HFFc6 (cell line): ENCODE measurements around the gene NAPB. TPM values are rescaled to one million over a fixed set of nuclear protein-coding genes. Genes with fewer than 3 reads are reported as not detected.

ENCODE experiments used
- DNase-seq: peaks from one replicate; pipeline ENCODE4 v3.0.0-alpha.2; 2018
- H3K27ac Mint-ChIP-seq: 2 replicates; pipeline ENCODE4 v1.8.0; 2020; ENCODE audit warnings: mild to moderate bottlenecking, mixed read lengths
- H3K27me3 Mint-ChIP-seq: 2 replicates; pipeline ENCODE4 v1.8.0; 2021; ENCODE audit warnings: mild to moderate bottlenecking, moderate library complexity, mixed read lengths; ENCODE audit not compliant: insufficient read depth
- H3K36me3 Mint-ChIP-seq: 2 replicates; pipeline ENCODE4 v1.8.0; 2021; ENCODE audit warnings: low read depth, mixed read lengths
- H3K4me1 Mint-ChIP-seq: 2 replicates; pipeline ENCODE4 v1.8.0; 2020; ENCODE audit warnings: low read depth, mixed read lengths
- H3K4me3 Mint-ChIP-seq: 2 replicates; pipeline ENCODE4 v1.8.0; 2020; ENCODE audit warnings: mild to moderate bottlenecking, moderate library complexity, mixed read lengths
- H3K9me3 Mint-ChIP-seq: 2 replicates; pipeline ENCODE4 v1.8.0; 2020; ENCODE audit warnings: mild to moderate bottlenecking, mixed read lengths
- total RNA-seq, 6 experiments: library from RNA; stranded (reverse); fragmentation: NEBNext Ultra II Directional; extraction: Animal tissue kit (Norgen Biotek cat#: 25700); gene quantifications; 2 replicates in 1 of 6; 3 replicates in 5 of 6; pipeline ENCODE4 v1.2.3, GENCODE V29; 2021
- TF ChIP-seq, protein P1 (sequence below): fragments of 200-600 bp; sonication (generic); IDR thresholded peaks from 2 replicates; pipeline ENCODE4 v1.5.0; 2021; ENCODE audit warnings: antibody characterized with exemption, mild to moderate bottlenecking

Gene NAPB
- total RNA-seq, 6 experiments from 2014 or later = 4.1 to 5.9 (median 5.0) TPM

DNA sequence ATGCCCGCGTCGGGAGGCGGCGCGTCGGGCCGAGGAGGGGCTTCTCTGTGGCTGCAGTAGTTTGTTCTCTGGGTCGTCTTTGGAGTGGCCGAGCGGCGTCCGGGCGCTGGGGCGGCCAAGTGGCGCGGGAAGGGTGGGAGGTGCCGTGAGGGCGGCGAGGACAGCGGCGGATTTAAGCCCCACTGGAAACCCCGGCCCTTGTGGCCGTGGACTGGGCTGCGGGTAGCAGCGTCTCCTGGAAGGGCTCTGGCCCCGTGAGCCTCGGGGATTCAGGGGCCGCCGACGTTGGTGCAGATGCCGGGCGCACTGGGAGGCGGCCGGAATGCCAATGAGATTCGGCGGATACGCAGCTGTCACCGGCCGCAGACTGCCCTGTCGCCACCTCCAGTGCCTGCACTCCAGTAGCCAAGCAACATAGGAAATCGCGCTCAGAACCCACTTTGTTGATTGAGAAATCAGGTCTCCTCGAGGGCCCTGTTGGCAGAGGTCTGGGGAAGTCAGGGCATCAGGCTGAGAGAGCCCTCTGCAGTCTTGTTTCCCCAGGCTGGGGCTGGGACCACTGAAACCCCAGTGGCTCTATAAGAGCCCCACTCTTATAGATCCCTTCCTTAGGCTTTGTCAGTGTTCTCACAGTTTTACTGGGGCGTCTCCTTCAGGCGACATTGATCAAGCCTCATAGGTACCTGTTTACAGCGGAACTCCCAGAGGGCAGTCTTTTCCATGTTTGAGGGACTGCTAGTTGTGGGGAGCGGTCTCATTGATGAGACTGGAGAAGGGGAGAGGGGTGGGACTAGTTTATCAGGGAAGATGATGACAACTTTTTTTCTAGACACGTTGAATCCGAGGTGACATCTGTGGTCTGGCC, 58.7 kb downstream of the NAPB start:
- Mint-ChIP-seq H3K9me3 (no peaks in the 10 kb centered on the region), H3K4me1 (peaks cover 62% of the 10 kb centered on the region), H3K27ac (peak overlapping the region; percentile 98), H3K36me3 (peaks cover 31% of the 10 kb centered on the region), H3K4me3 (peak overlapping the region; percentile 97), H3K27me3 (peaks cover 13% of the 10 kb centered on the region)
- DNase-seq = peak; percentile 17
- TF ChIP-seq, protein P1, sequence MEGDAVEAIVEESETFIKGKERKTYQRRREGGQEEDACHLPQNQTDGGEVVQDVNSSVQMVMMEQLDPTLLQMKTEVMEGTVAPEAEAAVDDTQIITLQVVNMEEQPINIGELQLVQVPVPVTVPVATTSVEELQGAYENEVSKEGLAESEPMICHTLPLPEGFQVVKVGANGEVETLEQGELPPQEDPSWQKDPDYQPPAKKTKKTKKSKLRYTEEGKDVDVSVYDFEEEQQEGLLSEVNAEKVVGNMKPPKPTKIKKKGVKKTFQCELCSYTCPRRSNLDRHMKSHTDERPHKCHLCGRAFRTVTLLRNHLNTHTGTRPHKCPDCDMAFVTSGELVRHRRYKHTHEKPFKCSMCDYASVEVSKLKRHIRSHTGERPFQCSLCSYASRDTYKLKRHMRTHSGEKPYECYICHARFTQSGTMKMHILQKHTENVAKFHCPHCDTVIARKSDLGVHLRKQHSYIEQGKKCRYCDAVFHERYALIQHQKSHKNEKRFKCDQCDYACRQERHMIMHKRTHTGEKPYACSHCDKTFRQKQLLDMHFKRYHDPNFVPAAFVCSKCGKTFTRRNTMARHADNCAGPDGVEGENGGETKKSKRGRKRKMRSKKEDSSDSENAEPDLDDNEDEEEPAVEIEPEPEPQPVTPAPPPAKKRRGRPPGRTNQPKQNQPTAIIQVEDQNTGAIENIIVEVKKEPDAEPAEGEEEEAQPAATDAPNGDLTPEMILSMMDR = no peak

- peaks cover 58% of the 10 kb centered on the region for H3K4me1 Mint-ChIP-seq
- TF ChIP-seq, protein P1 = peak; percentile 39; the same call in 1 of the 2 replicates
- H3K36me3 Mint-ChIP-seq = peaks cover 29% of the 10 kb centered on the region
- peak; percentile 97 for DNase-seq
- no peaks in the 10 kb centered on the region for H3K9me3 Mint-ChIP-seq
- peaks cover 13% of the 10 kb centered on the region for H3K27me3 Mint-ChIP-seq
- peak within 1 kb of the TSS; percentile 98 for H3K27ac Mint-ChIP-seq
- peak within 1 kb of the TSS; percentile 97 for H3K4me3 Mint-ChIP-seq
Observed at GRCh38 chr20:23361476-23362391, 59.6 kb downstream of the NAPB start, which contains the start of gene GZF1. Gene GZF1 (plus strand): TSS chr20:23362182. CDS start chr20:23364384, 2,202 bp downstream.

DNA sequence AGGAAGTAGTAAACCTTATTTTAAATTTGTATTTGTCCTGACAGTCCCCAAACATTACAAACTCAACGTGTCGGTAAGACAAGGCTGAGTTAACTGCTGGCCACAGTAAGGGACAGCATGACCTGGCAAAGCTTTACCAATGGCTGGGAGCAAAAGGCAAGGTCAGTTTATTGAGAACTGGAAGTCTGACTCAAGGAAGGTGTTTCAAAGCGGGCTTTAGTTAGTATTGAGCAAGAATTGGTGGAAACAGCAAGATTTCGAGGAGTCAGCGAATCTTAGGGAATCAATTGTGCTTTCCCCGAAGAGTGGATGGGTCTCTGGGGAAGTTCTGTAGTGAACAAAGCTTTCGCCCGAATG, 60.2 kb downstream of the NAPB start:
- DNase-seq = no peak
- Mint-ChIP-seq H3K36me3 (peaks cover 23% of the 10 kb centered on the region), H3K27me3 (peaks cover 12% of the 10 kb centered on the region), H3K4me3 (peak overlapping the region; percentile 89), H3K9me3 (no peaks in the 10 kb centered on the region), H3K27ac (peak overlapping the region; percentile 97), H3K4me1 (peaks cover 53% of the 10 kb centered on the region)
- TF ChIP-seq, protein P1 = no peak

GRCh38 chr20:23360531-23360930, 60.8 kb downstream of the NAPB start:
- peaks cover 10% of the 10 kb centered on the region for H3K27me3 Mint-ChIP-seq
- peaks cover 19% of the 10 kb centered on the region for H3K36me3 Mint-ChIP-seq
- H3K9me3 Mint-ChIP-seq = no peaks in the 10 kb centered on the region
- TF ChIP-seq, protein P1 = no peak
- H3K27ac Mint-ChIP-seq = peak overlapping the region; percentile 97
- H3K4me1 Mint-ChIP-seq = peaks cover 49% of the 10 kb centered on the region
- H3K4me3 Mint-ChIP-seq = peak overlapping the region; percentile 89
- DNase-seq = no peak

- Mint-ChIP-seq H3K4me3 (no peak overlapping the region; the same call in 1 of the 2 replicates), H3K9me3 (no peaks in the 10 kb centered on the region), H3K4me1 (peaks cover 37% of the 10 kb centered on the region), H3K27ac (peak overlapping the region; percentile 64), H3K36me3 (peaks cover 7% of the 10 kb centered on the region), H3K27me3 (peaks cover 6% of the 10 kb centered on the region)
- DNase-seq = no peak
- TF ChIP-seq, protein P1 = no peak
Observed at GRCh38 chr20:23358923-23359593, 62.2 kb downstream of the NAPB start.
